GM21717 (cell line): Measurements from ENCODE around the gene TMBIM4.
A peak's percentile ranks its signal among the peaks of the same experiment; 100 is the strongest.
"Not testable (repeated sequence)": the region's sequence is repeated elsewhere in the genome, so short reads cannot be mapped to it uniquely, and the experiment has no call there.

Experiments used
- ATAC-seq: cut with Tn5 transposase; IDR thresholded peaks from one replicate; pipeline ENCODE4 v1.9.1; 2021; ENCODE audit warnings: mild to moderate bottlenecking, moderate library complexity; ENCODE audit not compliant: unreplicated experiment

Gene TMBIM4, protein sequence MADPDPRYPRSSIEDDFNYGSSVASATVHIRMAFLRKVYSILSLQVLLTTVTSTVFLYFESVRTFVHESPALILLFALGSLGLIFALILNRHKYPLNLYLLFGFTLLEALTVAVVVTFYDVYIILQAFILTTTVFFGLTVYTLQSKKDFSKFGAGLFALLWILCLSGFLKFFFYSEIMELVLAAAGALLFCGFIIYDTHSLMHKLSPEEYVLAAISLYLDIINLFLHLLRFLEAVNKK

DNA sequence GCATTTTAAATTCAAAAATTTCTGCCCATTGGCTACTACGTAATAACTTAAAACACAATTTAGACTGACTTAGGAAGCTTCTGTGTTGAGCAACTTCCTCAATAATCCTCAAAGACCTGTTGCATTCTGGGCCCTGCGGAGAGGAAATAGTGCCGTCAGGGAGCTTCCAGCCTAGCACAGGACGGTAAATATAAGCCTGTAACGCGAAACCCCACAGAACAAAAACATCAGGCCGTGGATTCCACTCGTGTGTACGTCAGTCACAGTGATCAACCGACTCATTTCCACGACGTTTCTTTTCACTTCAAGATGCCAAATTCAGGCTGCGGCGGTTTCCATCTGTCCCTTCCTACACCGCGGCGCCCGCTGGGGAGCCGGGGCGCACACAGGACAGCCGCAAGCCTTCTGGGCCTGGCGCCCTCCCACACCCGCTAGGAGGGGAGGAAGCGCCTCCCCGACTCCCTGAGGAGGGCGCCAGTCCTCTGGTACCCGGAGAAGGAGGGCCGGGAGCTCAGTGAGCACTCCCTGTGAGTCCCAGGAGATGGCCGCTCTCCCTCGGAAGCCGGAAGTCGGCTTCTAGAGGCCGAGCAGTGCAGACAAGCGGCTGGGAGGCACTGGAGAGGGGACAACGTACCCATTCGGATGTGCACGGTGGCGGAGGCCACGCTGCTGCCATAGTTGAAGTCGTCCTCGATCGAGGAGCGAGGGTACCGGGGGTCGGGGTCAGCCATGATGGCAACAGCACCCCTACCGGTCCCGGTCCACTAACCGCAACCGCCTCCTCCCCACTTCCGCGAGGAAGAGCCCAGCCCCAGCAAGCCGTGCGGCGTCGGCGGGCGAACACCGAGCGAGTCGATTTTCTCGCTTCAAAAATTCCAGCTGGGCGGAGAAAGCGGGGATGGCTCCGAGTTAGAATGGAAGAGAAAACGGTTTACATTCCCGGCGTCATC, at the start of gene TMBIM4:
Gene TMBIM4 (minus strand): TSS at position 776 of the 950 bp plus-strand sequence. CDS start 45 bp downstream, at position 731.
- ATAC-seq = peak; percentile 86

DNA sequence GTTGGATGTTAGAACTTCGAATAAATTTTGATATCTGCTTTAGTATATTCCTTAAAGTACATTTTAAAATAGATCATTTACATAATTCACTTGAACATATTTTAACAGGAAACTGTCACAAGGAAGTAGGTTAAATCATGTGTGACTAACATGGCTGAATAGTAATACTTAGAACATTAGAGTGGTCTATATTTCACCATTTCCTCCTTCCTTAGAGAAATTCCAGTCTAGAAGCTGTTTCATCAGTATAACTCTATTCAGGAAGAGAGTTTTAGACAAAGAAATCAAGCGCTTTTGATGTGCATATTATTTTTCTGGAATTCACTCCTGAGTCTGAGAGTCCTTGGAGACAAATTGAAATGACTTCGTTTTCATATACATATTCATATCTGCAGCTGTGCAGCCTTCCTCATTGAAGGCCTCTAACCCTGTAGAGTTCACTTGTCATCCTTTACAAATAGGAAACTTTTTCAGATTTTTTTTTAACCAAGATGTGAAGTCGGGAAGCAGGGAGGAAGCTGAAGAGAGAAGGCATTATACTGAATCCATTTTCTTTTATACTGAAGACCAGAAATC, 47.6 kb upstream of the TMBIM4 start:
- no peak for ATAC-seq

DNA sequence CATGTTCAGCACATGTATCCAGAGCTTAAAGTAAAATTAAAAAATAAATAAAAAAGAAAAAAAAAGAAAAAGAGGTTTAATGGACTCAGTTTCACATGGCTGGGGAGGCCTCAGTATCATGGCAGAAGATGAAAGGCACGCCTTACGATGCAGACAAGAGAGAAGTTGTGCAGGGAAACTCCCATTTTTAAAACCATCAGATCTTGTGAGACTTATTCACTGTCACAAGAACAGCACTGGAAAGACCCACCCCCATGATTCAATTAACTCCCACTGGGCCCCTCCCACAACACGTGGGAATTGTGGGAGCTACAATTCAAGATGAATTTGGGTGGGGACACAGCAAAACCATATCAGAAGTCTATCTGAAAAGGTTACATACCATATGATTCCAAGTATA, 43.2 kb upstream of the TMBIM4 start:
- ATAC-seq = not testable (repeated sequence)

DNA sequence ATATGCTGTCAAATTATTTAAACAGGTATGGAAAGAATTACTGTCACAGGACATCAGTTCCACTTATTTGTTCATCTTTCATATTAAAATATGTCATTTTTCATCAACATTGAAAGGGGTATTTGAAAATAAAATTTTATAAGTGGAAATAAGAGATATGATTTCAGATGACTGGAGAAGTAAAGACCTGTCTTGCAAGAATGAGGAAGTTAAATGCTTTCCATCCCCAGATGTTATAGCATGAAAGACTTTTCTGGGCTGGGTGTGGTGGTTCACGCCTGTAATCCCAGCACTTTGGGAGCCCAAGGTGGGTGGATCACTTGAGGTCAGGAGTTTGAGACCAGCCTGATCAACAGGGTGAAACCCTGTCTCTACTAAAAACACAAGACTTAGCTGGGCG, 41.8 kb upstream of the TMBIM4 start:
- not testable (repeated sequence) for ATAC-seq

DNA sequence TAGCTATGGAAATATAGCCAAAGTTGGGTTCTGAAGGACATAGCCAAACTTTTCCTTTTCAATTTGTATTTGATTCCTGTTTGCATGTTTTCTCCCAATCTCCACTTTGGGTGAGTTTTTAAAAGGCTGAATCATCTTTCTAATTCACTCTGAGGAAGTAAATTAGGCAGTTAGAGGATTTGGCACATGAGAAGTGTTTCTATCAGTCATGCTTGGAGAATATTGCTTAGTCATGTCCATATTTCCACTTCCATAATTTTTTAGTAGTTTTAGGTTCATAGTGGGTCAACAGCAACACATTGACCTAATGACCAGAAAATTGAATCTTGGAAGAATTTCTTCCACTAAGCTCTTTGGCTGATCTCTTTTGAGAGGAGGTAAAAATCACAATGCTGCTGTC, 41.0 kb upstream of the TMBIM4 start:
- no peak for ATAC-seq

DNA sequence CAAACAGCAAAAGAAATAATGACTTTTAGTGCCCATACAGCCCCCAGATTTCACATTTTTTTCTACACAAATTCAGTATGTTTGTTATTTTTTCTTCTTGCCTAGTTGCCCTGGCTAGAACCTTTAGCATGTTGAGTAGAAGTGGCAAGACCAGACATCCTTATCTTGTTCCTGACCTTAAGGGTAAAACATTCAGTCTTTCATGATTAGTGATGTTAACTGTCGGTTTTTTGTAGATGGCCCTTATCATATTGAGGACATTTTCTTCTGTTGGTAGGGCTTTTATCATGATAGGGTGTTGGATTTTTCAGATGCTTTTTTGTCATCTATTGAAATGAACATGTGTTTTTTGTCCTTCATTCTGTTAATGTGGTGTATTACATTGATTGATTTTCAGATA, 36.3 kb upstream of the TMBIM4 start:
- ATAC-seq = no peak

DNA sequence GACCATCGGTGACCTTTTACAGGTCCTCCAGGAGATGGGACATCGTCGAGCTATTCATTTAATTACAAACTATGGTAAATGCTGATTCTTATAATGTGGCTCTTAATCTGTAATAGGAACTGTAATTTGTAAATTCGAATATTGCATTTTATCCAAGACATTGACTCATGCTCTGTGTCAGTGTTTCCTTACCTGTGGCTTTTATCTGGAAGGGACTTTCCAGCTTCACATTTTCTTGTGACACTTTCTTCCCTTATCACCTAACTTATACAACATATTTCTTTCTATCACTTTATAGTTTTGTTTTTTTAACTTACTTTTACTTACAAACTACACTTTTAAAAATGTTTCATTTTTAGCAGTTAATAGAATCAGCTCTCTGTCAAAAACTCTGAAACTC, 34.0 kb upstream of the TMBIM4 start:
- no peak for ATAC-seq

DNA sequence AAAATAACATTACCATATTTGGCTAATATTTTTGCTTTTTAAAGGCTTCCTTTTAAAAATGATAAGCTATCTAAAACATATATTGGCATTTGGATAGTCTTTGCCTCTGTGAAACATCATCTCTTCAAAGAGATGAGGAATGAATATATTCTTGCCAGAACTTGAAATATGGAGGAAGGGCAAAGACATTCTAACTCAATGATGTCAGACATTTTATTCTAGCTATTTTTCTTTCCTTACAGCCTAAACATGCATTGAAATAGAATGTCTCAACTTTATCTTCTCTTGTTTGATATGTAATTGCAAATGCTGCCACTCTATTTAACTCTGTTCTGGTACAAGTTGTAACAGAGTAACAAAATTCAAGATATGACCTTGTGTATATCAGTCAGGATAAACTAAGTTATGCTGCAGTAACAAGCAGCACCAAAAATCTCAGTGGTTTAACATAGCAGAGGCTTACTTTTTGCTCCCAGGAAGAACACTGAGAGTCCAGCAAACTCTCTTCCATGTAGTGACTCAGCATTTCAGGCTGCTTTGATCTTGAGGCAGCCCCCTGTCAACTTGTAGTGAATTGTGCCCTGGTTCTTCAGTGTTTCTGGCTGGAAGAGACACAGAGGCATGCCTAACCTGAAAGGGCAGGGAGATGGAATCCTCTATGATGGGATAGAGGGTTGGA, 30.2 kb upstream of the TMBIM4 start:
- no peak for ATAC-seq

DNA sequence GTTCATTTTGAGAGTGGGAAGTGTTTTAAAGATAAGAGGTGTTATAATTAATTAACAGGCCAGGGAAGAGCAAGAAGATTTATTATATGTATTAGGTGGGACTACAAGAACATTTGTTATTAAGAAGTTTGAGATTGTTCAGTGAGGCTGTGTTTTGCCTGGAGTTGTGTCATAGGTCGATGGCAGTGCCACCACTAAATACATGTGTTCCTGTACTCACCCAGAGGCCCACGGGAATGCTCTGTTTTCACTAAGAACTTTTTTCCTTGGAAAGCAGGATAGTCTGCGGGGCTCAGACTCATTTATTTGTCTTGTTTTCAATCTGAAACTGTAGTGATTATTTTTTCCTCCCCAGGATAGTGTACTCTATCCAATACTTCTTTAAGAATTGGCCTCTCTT, 29.3 kb upstream of the TMBIM4 start:
- no peak for ATAC-seq

DNA sequence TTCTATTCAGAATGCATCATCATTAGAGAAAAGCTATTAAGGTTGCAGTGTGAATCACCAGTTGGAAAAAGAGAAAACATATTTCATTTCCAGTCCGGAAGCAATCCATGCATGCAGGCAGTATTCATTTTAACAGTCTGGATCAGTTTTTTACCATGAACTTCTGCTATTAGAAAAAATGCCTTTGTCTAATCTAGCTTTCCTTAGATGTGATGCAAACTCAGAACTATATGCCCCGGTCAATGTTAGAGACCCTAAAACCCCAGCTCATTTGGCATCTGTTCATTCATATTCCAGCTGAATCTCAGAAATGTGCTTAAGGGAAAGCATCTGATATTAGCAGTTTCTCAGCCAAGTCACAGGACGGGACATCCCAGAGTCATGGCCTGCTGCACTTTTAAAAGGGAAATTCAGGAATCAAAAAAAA, 27.7 kb upstream of the TMBIM4 start:
- ATAC-seq = no peak

DNA sequence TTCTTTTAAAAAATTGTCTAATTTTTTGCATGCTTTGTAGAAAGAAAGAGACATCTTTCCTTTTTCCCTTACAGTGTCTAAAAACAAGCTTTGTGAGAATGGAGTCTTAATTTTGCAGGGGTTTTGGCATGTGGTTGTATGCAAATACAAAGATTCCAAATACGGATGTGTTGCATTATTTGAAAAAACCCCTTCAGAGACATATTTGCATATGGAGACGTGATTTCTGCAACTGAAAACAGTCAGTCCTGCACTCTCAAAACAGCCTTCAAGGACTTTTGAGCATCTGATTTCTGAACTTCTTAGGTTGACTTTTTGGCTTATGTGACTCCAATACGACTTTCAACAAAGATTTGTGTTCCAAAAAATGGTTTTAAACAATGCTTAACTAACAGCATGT, 27.0 kb upstream of the TMBIM4 start:
- ATAC-seq = peak; percentile 94

DNA sequence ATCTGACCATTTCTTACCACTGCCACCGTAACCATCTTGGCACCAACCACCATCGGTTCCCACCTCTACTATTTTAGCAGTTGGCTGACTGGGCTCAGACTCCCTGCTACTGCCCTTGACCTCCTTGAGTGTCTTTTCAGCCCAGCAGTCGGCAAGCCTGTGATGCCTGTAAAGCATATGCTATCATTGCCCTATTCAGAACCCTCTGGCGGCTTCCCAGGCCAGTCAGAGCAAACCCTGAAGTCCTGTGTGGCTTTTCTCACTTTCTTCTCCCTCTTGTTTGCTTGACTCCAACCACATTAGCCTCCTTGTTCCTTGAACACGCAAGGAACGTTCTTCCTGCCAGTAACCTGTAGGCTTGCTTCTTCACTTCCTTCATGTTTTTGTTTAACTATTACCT, 25.4 kb upstream of the TMBIM4 start:
- ATAC-seq = no peak

DNA sequence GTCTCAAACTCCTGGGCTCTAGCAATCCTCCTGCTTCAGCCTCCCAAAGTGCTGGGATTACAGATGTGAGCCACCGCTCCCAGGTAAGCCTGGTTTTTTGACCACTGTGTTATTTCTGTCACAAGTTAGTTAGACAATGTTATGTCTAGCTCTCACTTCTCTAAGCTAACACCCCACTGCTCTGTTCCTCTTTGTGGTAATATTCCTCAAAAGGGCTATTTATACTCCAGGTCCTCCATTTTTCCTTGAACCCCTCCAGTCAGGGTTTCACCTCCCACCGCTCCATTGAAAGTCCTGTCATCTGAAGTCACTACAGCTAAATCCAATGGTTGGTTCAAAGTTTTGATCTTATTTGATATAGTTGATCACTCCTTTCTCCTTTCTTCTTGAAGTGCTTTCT, 24.3 kb upstream of the TMBIM4 start:
- ATAC-seq = no peak

DNA sequence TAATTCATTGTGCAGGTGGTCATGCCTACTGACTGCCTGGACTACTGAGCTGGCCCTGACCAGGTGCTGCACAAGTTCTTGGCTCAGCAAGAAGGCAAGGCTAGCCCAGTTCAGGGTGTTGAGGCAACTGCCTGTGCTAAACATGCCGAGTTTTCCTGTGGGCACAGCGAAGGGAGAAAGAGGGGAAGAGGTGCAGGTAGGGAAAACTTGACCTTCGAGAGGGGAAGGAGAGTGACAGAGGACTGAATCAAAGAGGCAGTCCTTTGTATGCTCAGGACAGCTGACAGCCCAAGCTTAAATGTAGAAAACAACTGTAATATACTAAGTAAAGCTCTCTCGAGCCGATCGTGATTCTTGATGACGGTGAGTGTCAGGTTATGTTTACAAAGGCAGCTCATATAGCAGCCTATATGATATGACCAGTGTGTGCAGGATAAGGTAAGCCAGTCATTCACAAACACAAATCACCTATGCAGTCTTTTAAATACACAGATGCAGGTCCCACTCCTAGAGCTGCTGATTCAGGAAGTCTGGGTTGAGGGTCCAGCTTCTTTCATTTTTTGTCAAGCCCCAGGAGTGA, 21.8 kb upstream of the TMBIM4 start:
- no peak for ATAC-seq

DNA sequence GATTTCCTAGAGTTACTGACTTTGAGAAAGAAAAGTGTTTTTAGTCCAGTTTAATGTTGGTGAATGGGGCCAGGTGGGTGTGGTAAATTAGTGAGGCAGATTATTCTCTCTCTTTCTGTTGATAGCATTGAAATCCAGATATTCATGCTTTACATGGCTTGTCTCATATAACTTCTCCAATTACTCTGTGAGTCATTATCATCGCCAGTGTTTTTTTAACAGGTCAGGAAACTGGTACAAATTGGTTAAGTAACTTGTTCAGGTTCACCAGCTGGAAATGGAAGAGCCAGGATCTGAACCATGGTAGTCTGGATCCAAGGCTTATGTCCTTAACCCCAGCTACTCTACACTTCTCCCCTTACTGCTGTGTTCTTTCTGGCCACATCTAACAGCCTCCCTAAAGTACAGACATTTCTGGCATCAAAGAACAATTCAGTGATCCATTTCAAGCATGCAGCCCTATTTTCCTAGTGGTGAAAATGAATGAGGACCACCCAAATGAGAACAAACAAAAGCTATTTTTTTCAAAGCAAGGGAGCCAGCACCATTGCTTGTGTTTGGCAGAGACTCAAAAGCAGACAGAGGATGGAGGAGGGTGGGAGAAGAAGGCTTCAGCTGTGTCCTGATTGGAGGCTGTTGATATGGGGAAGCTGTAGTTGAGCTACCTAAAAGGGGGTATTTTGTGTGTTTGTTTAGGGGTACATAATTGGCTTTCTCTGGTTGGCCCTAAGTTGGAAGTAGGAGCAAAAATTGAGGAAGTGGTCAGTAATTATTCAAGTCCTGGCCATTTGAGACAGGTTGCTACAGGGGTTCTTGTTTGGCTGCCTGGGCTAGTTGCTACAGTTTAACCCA, 20.9 kb upstream of the TMBIM4 start:
- no peak for ATAC-seq

DNA sequence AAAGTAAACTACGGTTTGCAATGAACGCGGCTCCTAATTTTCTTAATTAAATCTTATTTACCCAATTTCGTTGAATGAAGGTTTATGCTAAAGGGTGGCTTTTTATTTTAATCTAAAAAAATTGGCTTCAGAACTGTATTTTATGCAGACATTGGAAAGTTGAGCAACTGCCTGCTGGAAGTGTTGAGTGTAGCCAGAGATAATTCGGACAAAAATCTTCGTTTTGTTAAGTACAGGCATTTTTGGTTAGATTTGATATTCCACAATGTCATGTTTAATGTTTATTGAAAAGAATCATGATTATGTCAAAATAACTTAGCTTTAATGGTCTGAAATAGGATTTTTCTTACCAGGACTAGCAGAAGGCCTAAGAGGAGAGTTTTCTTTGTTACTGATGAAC, 20.1 kb upstream of the TMBIM4 start:
- ATAC-seq = no peak

DNA sequence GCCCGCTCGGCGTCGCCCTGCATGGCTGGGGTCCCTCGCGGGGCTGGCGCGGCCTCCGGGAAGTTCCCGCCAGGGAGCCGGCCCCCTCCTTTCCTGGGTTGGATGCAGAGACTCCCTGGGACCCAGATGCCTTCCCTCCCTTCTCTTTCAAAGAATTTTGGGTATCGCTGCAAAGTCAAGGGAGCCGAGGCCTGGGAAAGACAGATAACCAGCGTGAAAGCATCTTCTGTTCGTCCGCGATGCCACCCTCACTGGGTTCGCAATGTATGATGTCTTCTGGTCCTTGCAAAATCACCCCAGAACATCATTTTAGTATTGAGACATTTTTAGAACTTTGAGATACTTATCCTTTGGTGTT, 19.7 kb upstream of the TMBIM4 start:
- ATAC-seq = no peak

DNA sequence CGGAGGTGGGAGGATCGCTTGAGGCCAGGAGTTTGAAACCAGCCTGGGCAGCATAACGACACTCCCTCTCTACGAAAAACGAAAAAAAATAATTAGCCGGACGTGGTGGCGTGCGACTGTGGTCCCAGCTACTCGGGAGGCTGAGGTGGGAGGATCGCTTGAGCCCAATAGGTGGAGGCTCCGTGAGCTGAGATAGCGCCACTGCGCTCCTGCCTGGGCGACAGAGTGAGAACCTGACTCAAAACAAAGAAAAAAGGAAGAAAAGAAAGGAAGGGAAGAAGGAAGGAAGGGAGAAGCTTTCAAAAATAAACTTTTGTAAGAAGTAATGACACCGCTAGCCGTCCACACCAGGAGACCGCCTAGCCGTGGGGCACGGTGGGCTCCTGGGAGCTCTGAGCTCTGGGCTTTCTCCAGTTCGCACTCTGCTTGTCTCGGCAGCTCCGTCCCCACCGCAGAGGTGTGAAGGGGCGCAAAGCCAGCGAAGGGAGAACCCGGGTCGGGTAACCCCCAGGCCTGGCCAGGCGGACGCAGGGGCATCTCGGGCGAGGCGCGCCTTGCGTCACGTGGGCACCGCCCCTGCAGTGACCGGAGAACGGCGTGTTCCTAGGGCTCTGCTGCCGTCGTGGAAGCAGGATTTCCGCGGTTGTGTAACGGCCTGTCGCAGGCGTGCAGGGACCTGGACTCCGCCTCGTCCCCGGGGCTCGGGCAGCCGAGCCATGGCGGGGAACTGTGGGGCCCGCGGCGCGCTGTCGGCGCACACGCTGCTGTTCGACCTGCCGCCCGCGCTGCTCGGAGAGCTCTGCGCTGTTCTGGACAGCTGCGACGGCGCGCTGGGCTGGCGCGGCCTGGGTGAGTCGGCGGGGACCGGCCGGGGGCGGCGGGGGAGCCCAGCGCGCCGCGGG, 19.0 kb upstream of the TMBIM4 start, which contains the start of gene IRAK3:
Gene IRAK3 (plus strand): TSS at position 631 of the 902 bp plus-strand sequence. CDS start 86 bp downstream, at position 717.
- peak; percentile 50 for ATAC-seq

DNA sequence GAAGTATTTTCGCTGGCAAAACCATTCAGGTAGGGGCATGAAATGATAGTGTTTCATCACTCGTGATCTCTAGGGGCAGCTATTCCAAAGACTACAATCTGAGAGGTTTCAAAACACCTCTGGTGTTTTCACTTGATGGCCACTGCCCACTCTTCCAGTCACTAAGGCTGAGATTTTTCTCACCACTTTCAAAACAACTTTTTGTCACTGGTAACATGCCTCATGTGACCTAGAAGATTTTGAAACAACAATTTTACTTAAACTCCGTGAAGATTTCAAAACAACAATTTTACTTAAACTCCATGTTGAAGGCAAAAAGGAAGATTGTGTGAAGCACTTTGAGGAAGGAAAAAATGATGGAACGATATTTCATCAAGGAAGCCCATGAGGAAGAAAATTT, 18.0 kb upstream of the TMBIM4 start:
- no peak for ATAC-seq
